Fibroblast of lung (primary cell): Measurements from ENCODE around the gene MAGEC1. TPM values are rescaled to one million over a fixed set of nuclear protein-coding genes. Genes with fewer than 3 reads are reported as not detected.

Experiments
- DNase-seq, 2 donors: peaks; one replicate each; pipeline versions ENCODE4 v3.0.0 to v3.0.0-alpha.2; 2010; ENCODE audit warnings: low read depth in 2 of 2
- H2AFZ ChIP-seq: 2 replicates; pipeline ENCODE4 v1.5.1; 2012; ENCODE audit warnings: low read length, control low read depth, inconsistent platforms
- H3K27ac ChIP-seq: 2 replicates; pipeline ENCODE4 v1.5.1; 2011; ENCODE audit warnings: low read length, control low read depth; ENCODE audit not compliant: insufficient read depth
- H3K27me3 ChIP-seq: 2 replicates; pipeline ENCODE4 v1.5.1; 2011; ENCODE audit warnings: mild to moderate bottlenecking, low read length; ENCODE audit not compliant: control insufficient read depth, insufficient read depth
- H3K36me3 ChIP-seq: 2 replicates; pipeline ENCODE4 v1.5.1; 2011; ENCODE audit warnings: low read length; ENCODE audit not compliant: control insufficient read depth, insufficient read depth
- H3K4me1 ChIP-seq: 2 replicates; pipeline ENCODE4 v1.5.1; 2011; ENCODE audit warnings: low read length; ENCODE audit not compliant: control insufficient read depth, insufficient read depth; ENCODE audit errors: extremely low read depth
- H3K4me2 ChIP-seq: 2 replicates; pipeline ENCODE4 v1.5.1; 2011; ENCODE audit warnings: low read length, control low read depth; ENCODE audit not compliant: insufficient read depth; ENCODE audit errors: extremely low read depth
- H3K4me3 ChIP-seq, 4 experiments: fragments of 200-600 bp in 1 of 4; sonication (generic) in 1 of 4; replicated peaks in 1 of 4; 2 replicates each; pipeline ENCODE4 v1.5.1; 2011 to 2016; ENCODE audit warnings: low read length in 4 of 4, low read depth in 3 of 4, mild to moderate bottlenecking in 3 of 4, control low read depth in 2 of 4, inconsistent platforms in 1 of 4, mixed read lengths in 1 of 4; ENCODE audit not compliant: insufficient read depth in 1 of 4; ENCODE audit errors: control extremely low read depth in 1 of 4
- H3K79me2 ChIP-seq: 2 replicates; pipeline ENCODE4 v1.5.1; 2012; ENCODE audit warnings: mild to moderate bottlenecking, low read length, inconsistent platforms; ENCODE audit not compliant: control insufficient read depth, insufficient read depth
- H3K9ac ChIP-seq: 2 replicates; pipeline ENCODE4 v1.5.1; 2011; ENCODE audit warnings: mild to moderate bottlenecking, low read length, control low read depth; ENCODE audit not compliant: insufficient read depth
- H3K9me3 ChIP-seq: 2 replicates; pipeline ENCODE4 v1.5.1; 2012; ENCODE audit warnings: low read depth, low read length; ENCODE audit not compliant: control insufficient read depth, insufficient read depth
- H4K20me1 ChIP-seq: 2 replicates; pipeline ENCODE4 v1.5.1; 2011; ENCODE audit warnings: low read length; ENCODE audit not compliant: control insufficient read depth, insufficient read depth; ENCODE audit errors: extremely low read depth
- CTCF ChIP-seq, 2 donors: IDR thresholded peaks in 1 of 2; conservative IDR thresholded peaks in 1 of 2; 1 replicate in 1 of 2; 2 replicates in 1 of 2; pipeline ENCODE4 v1.5.1; 2011 to 2012; ENCODE audit warnings: low read length in 2 of 2, control low read depth in 1 of 2, inconsistent platforms in 1 of 2, low read depth in 1 of 2, mild to moderate bottlenecking in 1 of 2
- EZH2 ChIP-seq: IDR thresholded peaks from 2 replicates; pipeline ENCODE4 v1.5.1; 2012; ENCODE audit warnings: low read length, control low read depth, mild to moderate bottlenecking; ENCODE audit errors: missing control alignments
- polyA plus RNA-seq, 2 donors: library from polyadenylated mRNA; depleted of rRNA in 1 of 2; stranded (reverse) in 1 of 2; unstranded in 1 of 2; fragments of >200 nt; gene quantifications; 2 replicates each; pipeline ENCODE4 v1.2.1, GENCODE V29; 2011 to 2012; ENCODE audit warnings: missing spikeins in 1 of 2
- total RNA-seq: library from RNA; depleted of rRNA; stranded (reverse); fragments of >200 nt; gene quantifications from 2 replicates; pipeline ENCODE4 v1.2.1, GENCODE V29; 2014

Gene MAGEC1
- total and polyA plus RNA-seq, 2 donors (not counting 1 experiment from before 2014, with no cell fraction given), result not detected

- DNase-seq, result no peak
- no peaks in the 10 kb centered on the region for H3K9me3 ChIP-seq
- TF ChIP-seq CTCF (conservative IDR thresholded peaks at IDR 0.05 in 1 of 2, IDR thresholded peaks at IDR 0.05 in 1 of 2; ENCODE audit: low read depth in 1 of 2, low read length in 2 of 2), result no peak
- no peak for TF ChIP-seq EZH2
- no peak overlapping the region for H3K27ac ChIP-seq
- H3K4me2 ChIP-seq, result no peak overlapping the region
- no peaks in the 10 kb centered on the region for H3K79me2 ChIP-seq
- no peak overlapping the region for H2AFZ ChIP-seq
- H3K36me3 ChIP-seq, result no peaks in the 10 kb centered on the region
- no peaks in the 10 kb centered on the region for H3K4me1 ChIP-seq
- H3K27me3 ChIP-seq, result no peaks in the 10 kb centered on the region
- H3K9ac ChIP-seq, result no peak overlapping the region
- no peaks in the 10 kb centered on the region for H4K20me1 ChIP-seq
- no peak overlapping the region for H3K4me3 ChIP-seq
These were observed 43.7 kb downstream of the MAGEC1 start for GRCh38 chrX:141947350-141947749.

- Histone ChIP-seq H3K4me3 (no peak overlapping the region), H3K4me1 (no peaks in the 10 kb centered on the region), H3K27ac (no peak overlapping the region), H3K9ac (no peak overlapping the region), H3K9me3 (no peaks in the 10 kb centered on the region), H3K79me2 (no peaks in the 10 kb centered on the region), H4K20me1 (no peaks in the 10 kb centered on the region), H3K27me3 (no peaks in the 10 kb centered on the region), H3K36me3 (no peaks in the 10 kb centered on the region), H3K4me2 (no peak overlapping the region), H2AFZ (no peak overlapping the region)
- TF ChIP-seq EZH2, result no peak
- no peak for TF ChIP-seq CTCF (conservative IDR thresholded peaks at IDR 0.05 in 1 of 2, IDR thresholded peaks at IDR 0.05 in 1 of 2; ENCODE audit: low read depth in 1 of 2, low read length in 2 of 2)
- no peak for DNase-seq
These were observed 48.9 kb downstream of the MAGEC1 start for GRCh38 chrX:141952603-141953002.

GRCh38 chrX:141958675-141959074 is 55.0 kb downstream of the MAGEC1 start:
- Histone ChIP-seq H3K79me2 (no peaks in the 10 kb centered on the region), H3K4me1 (no peaks in the 10 kb centered on the region), H3K9me3 (no peaks in the 10 kb centered on the region), H3K27ac (no peak overlapping the region), H3K4me3 (no peak overlapping the region), H2AFZ (no peak overlapping the region), H4K20me1 (no peaks in the 10 kb centered on the region), H3K4me2 (no peak overlapping the region), H3K9ac (no peak overlapping the region), H3K36me3 (no peaks in the 10 kb centered on the region), H3K27me3 (no peaks in the 10 kb centered on the region)
- DNase-seq, result no peak
- no peak for TF ChIP-seq EZH2
- TF ChIP-seq CTCF (conservative IDR thresholded peaks at IDR 0.05 in 1 of 2, IDR thresholded peaks at IDR 0.05 in 1 of 2; ENCODE audit: low read depth in 1 of 2, low read length in 2 of 2), result no peak

Other genes with a start within 250 kb of the MAGEC1 start
- gene SPANXD, start 205.2 kb upstream of the MAGEC1 start, total RNA-seq, result not detected in 2 replicates
- not detected in 2 replicates for gene SPANXD, start 205.2 kb upstream of the MAGEC1 start, polyA plus RNA-seq
- gene MAGEC3, start 65.6 kb upstream of the MAGEC1 start, total RNA-seq, result not detected in 2 replicates
- gene MAGEC3, start 65.6 kb upstream of the MAGEC1 start, polyA plus RNA-seq, result not detected in 2 replicates